GDM1 (cell line): ENCODE data around the gene ZNRF2.

ENCODE experiments used
- DNase-seq: peaks from one replicate; lab custom pipeline; 2025; lab: John Stamatoyannopoulos, UW

Gene ZNRF2

GRCh38 chr7:30284298-30285066, at the start of gene ZNRF2:
Gene ZNRF2 (plus strand): TSS chr7:30284597. CDS start chr7:30285358, 761 bp downstream.
- peak; percentile 100 for DNase-seq

DNA sequence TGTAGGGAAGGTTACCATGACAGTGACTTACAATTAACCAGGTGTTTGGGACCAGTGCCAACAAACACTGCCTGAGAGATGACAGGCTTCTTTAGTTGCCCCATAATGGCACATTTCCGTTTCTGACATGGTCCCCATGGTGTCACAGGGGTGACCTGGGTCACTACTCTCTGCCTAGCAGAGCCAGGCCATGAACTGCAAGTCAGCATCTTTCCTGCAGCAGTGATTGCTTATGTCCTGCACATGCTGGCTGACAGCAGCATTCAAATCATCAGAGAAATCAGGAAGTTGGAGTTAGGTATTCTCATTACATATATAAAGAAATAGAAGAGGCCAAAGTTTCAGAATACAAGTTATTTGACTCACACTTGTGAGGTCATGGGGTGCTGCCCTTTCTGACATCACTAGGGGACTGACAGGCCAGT, 47.1 kb upstream of the ZNRF2 start:
- DNase-seq: no peak

- DNase-seq: no peak
Measured at GRCh38 chr7:30238721-30239441, 45.5 kb upstream of the ZNRF2 start.

DNA sequence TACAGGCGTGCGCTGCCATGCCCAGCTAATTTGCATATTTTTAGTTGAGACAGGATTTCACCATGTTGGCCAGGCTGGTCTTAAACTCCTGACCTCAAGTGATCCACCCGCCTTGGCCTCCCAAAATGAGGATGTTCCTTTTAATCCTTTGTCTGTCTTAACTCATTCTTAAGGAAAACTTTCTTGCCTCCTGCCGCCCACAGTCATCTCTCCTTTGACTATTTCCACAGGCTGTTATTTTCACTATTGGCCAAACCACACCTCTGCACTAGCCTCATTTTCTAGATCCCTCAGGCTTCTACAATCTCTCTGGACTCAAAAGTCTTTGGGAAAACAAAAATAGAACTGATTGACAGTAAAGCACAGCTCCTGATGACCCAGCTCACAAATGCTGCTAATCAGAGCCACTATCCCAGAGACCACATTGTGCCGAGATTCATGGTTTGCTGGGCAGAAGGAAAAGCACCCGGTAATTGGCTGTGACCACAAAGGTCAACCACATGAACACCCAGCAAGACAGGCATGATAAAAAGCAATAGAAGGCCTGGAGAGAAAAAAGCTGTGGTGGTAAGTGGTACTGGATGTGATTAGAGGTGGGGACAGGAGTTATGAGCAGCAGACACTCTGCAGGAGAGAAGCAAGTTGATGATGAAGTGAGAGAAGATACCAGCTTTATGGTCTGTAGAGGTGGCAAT, 44.1 kb upstream of the ZNRF2 start:
- no peak for DNase-seq

DNA sequence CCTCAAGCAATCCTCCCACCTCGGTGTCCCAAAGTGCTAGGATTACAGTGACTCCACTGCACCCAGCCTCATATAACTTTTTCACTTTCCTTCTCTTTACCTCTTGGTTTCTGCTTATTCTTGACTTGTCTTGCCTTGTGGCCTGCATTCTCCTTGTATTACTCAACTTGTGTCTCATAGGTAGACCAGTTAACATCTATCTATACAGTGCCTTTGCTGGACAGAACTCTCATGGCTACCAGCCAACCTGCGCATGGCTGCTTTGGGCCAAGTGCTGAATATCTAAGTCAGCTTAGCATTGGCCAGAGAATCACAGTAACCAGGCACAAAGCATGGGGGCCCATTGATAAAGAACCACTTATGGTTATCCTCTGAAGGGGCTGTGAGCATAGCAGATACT, 42.6 kb upstream of the ZNRF2 start:
- DNase-seq: no peak

DNA sequence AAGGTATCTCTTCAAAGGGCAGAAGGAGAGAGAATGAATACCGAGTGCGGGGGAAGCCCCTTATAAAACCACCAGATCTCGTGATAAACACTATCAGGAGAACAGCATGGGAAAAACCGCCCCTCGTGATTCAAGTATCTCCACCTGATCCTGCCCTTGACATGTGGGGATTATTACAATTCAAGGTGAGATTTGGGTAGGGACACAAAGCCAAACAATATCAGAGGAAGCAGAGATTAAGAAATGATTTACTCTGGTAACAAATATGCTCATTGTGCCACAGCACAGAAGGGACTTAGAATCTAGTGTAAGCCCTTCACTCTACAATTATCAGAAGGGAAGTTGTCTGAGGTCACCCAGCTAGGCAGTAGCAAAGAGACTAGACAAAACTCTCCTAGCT, 40.1 kb upstream of the ZNRF2 start:
- no peak for DNase-seq

DNA sequence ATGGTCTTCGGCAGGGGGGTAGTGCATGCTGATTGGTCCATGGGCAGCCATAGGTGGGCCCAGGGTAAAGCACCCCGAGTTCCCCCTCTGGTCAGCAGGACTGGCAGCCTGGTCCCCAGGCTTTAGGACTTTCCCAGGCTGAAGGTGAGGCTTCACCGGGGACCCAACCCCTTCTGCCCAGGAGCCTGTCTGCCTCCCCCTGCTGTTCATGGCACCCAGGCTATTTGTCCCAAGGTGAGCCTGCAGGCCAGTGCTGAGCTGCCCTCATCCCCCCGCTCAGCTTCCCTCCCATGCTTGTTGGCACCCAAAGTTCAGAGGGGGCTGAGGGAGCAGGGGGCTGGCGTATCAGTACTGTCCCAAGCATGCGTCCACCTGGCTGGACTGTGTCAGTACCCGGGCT, 38.5 kb upstream of the ZNRF2 start:
- DNase-seq: no peak

DNA sequence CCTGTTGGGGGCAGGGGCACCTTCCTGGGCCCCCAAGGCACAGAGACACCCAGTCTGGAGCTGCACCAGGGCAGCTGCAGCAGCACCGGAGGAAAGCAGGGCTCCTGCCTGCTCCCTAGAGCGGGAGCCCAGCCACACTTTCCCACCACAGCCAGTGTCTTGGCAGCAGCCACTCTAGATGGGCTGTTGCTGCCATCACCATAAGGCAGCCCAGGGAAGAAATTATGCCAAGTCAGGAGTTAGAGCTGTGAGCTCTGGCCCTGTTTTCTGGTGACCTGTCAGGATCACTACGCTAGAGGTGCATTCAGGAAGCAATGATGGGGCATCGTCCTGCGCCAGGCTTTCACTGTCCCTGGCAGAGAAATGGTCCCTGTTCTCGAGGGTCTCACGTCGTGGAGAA, 38.0 kb upstream of the ZNRF2 start:
- DNase-seq: no peak

GRCh38 chr7:30247541-30248401, 36.6 kb upstream of the ZNRF2 start:
- DNase-seq: no peak

DNA sequence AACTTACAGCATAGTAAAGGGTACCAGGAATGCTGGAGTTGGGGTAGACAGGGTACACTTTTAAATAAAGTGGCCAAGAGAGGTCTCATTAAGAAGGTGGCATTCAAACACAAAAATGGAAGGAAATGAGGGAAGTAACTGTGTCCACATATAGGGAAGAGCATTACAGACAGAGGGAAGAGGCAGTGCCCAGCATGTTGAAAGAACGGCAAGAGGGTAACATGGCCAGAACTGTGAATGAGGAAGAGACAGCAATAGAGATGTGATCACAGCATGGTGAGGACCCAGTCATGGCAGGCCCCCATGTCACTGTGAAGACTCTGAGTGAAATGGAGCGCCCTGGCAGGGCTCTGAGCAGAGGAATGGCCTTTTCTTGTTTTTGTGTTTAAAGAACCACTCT, 35.1 kb upstream of the ZNRF2 start:
- DNase-seq: no peak

GRCh38 chr7:30249986-30250774, 34.2 kb upstream of the ZNRF2 start:
- no peak for DNase-seq

GRCh38 chr7:30251708-30252329, 32.6 kb upstream of the ZNRF2 start:
- DNase-seq: no peak

DNA sequence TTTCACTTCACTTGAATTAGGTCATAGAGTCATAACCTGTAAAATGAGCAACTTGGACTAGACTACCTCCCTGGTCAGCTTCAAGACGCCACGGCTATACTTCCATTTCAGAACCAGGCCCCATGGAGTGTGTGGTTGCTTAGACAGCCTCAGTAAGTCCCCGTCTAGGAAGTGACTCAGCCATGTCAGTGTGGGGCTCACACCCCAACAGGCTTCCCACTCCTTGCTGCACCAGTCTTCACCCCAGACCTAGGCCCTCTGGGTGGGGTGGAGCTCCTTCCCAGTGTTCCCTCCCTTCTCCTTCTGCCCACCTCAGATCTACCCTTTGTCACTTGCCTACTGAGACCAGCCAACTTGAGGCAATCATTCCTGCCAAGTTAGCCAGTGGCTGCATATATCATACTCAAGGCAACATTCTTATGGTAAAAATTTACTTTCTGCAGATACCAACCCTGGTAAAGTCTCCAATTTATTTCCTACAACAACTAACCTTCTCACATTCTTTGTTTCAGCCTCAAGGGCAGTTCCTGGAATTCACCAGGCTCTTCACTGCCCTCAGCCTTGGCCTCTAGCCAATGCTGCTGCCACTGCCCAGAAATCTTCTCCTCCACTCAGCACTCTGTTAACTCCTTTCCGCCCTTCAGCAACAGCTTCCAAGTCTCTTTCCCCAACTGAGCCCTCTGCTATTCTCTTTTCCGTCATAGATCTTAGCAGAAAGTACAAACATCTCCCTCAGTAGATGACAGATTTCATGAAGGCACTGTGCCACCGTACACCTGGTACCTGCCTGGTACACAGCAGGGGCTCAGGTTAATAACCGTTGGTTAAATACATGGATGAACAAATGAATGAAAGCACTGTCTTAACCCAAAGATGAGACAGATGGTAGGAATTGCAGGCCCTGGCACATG, 31.3 kb upstream of the ZNRF2 start:
- no peak for DNase-seq

DNA sequence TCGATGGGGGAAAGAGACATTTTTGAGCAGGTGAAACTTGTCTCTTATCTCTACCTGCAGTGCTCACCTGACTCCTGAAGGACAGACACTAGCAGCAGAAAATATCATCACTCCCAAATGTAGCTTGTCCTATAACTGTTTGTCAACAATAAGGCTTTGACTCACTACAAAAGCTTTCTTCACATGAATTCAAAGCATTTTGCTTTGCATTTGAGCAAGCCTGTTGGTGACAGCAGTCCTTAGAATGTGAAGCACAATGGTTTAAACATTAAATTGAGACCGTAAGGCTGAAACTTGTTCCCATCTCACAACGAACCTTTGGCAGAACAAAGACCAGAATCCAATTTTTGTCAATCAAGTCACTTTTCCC, 30.6 kb upstream of the ZNRF2 start:
- no peak for DNase-seq

GRCh38 chr7:30254248-30254647, 30.1 kb upstream of the ZNRF2 start:
- DNase-seq: no peak

GRCh38 chr7:30254717-30255063, 29.7 kb upstream of the ZNRF2 start:
- DNase-seq: no peak

GRCh38 chr7:30255064-30255769, 29.2 kb upstream of the ZNRF2 start:
- DNase-seq: no peak

- DNase-seq: no peak
Measured at GRCh38 chr7:30256349-30256858, 28.0 kb upstream of the ZNRF2 start.

GRCh38 chr7:30260246-30260768, 24.1 kb upstream of the ZNRF2 start:
- DNase-seq: no peak
